ENCODE results near the gene PPP4R3A. TPM values are rescaled to one million over a fixed set of nuclear protein-coding genes. Genes with fewer than 3 reads are reported as not detected.

Gene PPP4R3A
- total RNA-seq, 2 donors from 2014 or later = 95.2 to 96.6 TPM

DNA sequence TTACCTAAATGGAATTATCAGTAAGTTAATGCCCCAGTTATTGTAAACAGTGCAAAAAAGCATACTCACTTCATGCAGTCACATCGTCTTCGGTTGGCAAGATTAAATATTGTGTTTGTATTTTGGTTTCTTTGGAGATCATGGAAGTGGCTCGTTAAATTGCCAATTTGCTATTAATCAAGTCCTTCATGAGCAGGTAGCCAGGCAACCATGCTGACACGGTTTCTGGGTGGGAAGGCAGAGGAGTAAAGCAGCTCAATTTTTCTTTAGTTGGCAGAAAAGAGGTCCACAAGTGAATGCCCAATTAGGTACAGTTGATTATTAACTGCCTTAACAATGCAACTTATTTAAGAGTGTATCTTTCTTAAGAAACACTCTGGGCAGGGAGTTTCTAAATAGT is 43.9 kb downstream of the PPP4R3A start:
- 93 to 100% methylated on average over 3 to 4 of the region's 4 CpGs for WGBS, 2 experiments (ENCODE audit: insufficient coverage in 1 of 2, insufficient read length in 1 of 2)
- Histone ChIP-seq H3K4me1 (ENCODE audit: control insufficient read depth, insufficient read depth, low read length) (no peaks in the 10 kb centered on the region), H3K9me3 (ENCODE audit: control insufficient read depth, low read length) (peaks cover 4% of the 10 kb centered on the region), H3K4me3 (ENCODE audit: low read length) (no peak overlapping the region), H3K27me3 (ENCODE audit: control insufficient read depth, insufficient read depth, low read length, poor library complexity, severe bottlenecking) (no peaks in the 10 kb centered on the region), H3K36me3 (ENCODE audit: control insufficient read depth, insufficient read depth, low read length) (peaks cover 95% of the 10 kb centered on the region), H3K27ac (ENCODE audit: low read depth, low read length) (no peak overlapping the region), H3K9ac (ENCODE audit: extremely low read depth, low read length, poor library complexity, severe bottlenecking) (no peak overlapping the region)
- no peak overlapping the region for H3K4me3 Mint-ChIP-seq
- no peak overlapping the region for H3K27ac Mint-ChIP-seq
- TF ChIP-seq, protein P1, sequence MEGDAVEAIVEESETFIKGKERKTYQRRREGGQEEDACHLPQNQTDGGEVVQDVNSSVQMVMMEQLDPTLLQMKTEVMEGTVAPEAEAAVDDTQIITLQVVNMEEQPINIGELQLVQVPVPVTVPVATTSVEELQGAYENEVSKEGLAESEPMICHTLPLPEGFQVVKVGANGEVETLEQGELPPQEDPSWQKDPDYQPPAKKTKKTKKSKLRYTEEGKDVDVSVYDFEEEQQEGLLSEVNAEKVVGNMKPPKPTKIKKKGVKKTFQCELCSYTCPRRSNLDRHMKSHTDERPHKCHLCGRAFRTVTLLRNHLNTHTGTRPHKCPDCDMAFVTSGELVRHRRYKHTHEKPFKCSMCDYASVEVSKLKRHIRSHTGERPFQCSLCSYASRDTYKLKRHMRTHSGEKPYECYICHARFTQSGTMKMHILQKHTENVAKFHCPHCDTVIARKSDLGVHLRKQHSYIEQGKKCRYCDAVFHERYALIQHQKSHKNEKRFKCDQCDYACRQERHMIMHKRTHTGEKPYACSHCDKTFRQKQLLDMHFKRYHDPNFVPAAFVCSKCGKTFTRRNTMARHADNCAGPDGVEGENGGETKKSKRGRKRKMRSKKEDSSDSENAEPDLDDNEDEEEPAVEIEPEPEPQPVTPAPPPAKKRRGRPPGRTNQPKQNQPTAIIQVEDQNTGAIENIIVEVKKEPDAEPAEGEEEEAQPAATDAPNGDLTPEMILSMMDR (conservative IDR thresholded peaks at IDR 0.05) = no peak
- peaks cover 1% of the 10 kb centered on the region for H3K4me1 Mint-ChIP-seq
- peaks cover 75% of the 10 kb centered on the region for H3K36me3 Mint-ChIP-seq (ENCODE audit: low read depth)
- DNase-seq = no peak
- H3K9me3 Mint-ChIP-seq = no peaks in the 10 kb centered on the region
- no peaks in the 10 kb centered on the region for H3K27me3 Mint-ChIP-seq (ENCODE audit: insufficient read depth)

GRCh38 chr14:91464615-91465205 is 45.4 kb downstream of the PPP4R3A start:
- Histone ChIP-seq H3K36me3 (ENCODE audit: control insufficient read depth, insufficient read depth, low read length) (peaks cover 95% of the 10 kb centered on the region), H3K9ac (ENCODE audit: extremely low read depth, low read length, poor library complexity, severe bottlenecking) (no peak overlapping the region), H3K27ac (ENCODE audit: low read depth, low read length) (no peak overlapping the region), H3K4me3 (ENCODE audit: low read length) (no peak overlapping the region), H3K4me1 (ENCODE audit: control insufficient read depth, insufficient read depth, low read length) (no peaks in the 10 kb centered on the region), H3K9me3 (ENCODE audit: control insufficient read depth, low read length) (peaks cover 4% of the 10 kb centered on the region), H3K27me3 (ENCODE audit: control insufficient read depth, insufficient read depth, low read length, poor library complexity, severe bottlenecking) (no peaks in the 10 kb centered on the region)
- peaks cover 1% of the 10 kb centered on the region for H3K4me1 Mint-ChIP-seq
- DNase-seq = peak; percentile 54
- WGBS, 2 experiments (ENCODE audit: insufficient coverage in 1 of 2, insufficient read length in 1 of 2) = 67% methylated on average over 3 of the region's 3 CpGs; no CpG with 5 or more reads in 1 of the 2 experiments
- no peaks in the 10 kb centered on the region for H3K27me3 Mint-ChIP-seq (ENCODE audit: insufficient read depth)
- peaks cover 76% of the 10 kb centered on the region for H3K36me3 Mint-ChIP-seq (ENCODE audit: low read depth)
- H3K4me3 Mint-ChIP-seq = no peak overlapping the region
- H3K27ac Mint-ChIP-seq = no peak overlapping the region
- TF ChIP-seq, protein P1 (conservative IDR thresholded peaks at IDR 0.05) = no peak
- H3K9me3 Mint-ChIP-seq = no peaks in the 10 kb centered on the region

GRCh38 chr14:91458612-91459011 is 51.5 kb downstream of the PPP4R3A start:
- H3K27me3 Mint-ChIP-seq (ENCODE audit: insufficient read depth) = no peaks in the 10 kb centered on the region
- Histone ChIP-seq H3K4me1 (ENCODE audit: control insufficient read depth, insufficient read depth, low read length) (no peaks in the 10 kb centered on the region), H3K4me3 (ENCODE audit: low read length) (no peak overlapping the region), H3K27ac (ENCODE audit: low read depth, low read length) (no peak overlapping the region), H3K27me3 (ENCODE audit: control insufficient read depth, insufficient read depth, low read length, poor library complexity, severe bottlenecking) (no peaks in the 10 kb centered on the region), H3K9ac (ENCODE audit: extremely low read depth, low read length, poor library complexity, severe bottlenecking) (no peak overlapping the region), H3K36me3 (ENCODE audit: control insufficient read depth, insufficient read depth, low read length) (peaks cover 92% of the 10 kb centered on the region), H3K9me3 (ENCODE audit: control insufficient read depth, low read length) (peaks cover 4% of the 10 kb centered on the region)
- DNase-seq = no peak
- no peak overlapping the region for H3K27ac Mint-ChIP-seq
- TF ChIP-seq, protein P1 (conservative IDR thresholded peaks at IDR 0.05) = no peak
- no peaks in the 10 kb centered on the region for H3K4me1 Mint-ChIP-seq
- peaks cover 82% of the 10 kb centered on the region for H3K36me3 Mint-ChIP-seq (ENCODE audit: low read depth)
- no peaks in the 10 kb centered on the region for H3K9me3 Mint-ChIP-seq
- no peak overlapping the region for H3K4me3 Mint-ChIP-seq
- 98% methylated on average over 4 of the region's 5 CpGs; no CpG with 5 or more reads in 1 of the 2 experiments for WGBS, 2 experiments (ENCODE audit: insufficient coverage in 1 of 2, insufficient read length in 1 of 2)

Measured in endodermal cell (in vitro differentiated cells).